Measurements from ENCODE around the gene C11orf98.

The C11orf98 gene

DNA sequence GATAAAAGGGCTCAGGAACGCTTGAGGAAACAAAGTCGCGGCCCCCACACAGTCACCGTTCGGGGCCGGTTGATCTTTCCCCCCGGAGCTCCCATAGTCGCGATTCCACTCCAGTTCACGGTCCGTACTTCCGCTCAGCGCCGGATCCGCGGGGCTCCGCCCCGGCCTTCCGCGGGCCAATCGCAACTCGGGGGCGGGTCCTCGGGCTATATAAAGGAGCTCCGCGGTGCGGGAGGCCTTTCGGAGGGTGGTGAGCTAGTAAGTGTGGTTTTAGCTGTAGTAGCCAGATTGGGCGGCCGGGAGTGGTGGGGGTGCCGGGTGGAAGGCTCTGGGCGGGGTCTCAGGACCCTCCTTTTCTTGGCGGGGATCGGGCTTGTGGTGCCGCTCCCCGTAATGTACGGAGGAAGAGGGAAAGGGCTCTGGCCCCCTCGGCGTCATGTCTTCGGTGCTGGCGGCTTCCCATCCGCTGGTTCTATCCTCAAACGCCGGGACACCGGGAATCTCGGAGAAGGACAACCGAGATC, at the start of gene C11orf98, which contains the start of gene CSKMT:
Gene C11orf98 (minus strand): TSS at position 136 of the 524 bp plus-strand sequence. CDS start 41 bp downstream, at position 95.
Gene CSKMT (plus strand): TSS at position 238 of the 524 bp plus-strand sequence. CDS start 568 bp downstream, outside the sequence.
- Histone ChIP-seq H3K4me3 (ENCODE audit: low read length) (peak within 1 kb of the TSS; percentile 92), H3K4me1 (ENCODE audit: insufficient read depth, low read length) (peaks cover 18% of the 10 kb centered on the region), H2AFZ (ENCODE audit: low read depth, low read length) (peak within 1 kb of the TSS; percentile 30), H3K27me3 (ENCODE audit: insufficient read depth, low read length) (no peaks in the 10 kb centered on the region), H3K36me3 (ENCODE audit: insufficient read depth, low read length) (peaks cover 29% of the 10 kb centered on the region), H3K9me3 (ENCODE audit: low read length) (no peaks in the 10 kb centered on the region)

DNA sequence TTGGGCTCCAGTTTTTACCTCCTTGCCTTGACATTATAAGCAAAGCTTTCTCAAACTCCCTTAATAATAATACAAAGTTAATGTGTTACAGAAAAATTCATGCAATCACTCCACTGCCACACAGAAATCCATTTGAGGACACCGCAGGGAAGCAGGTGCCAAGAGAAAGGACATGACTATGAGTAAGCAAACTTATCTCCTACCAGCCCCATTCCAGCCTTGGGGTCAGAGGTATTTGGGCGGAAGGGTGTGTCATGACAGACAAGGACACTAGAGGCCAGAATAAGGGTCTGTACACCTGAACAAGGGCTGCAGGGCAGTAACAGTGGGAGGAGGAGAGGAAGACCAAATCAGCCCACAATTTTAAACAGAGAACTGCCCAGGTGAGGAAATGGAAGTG, 48.3 kb upstream of the C11orf98 start:
- Histone ChIP-seq H2AFZ (ENCODE audit: low read depth, low read length) (no peak overlapping the region), H3K36me3 (ENCODE audit: insufficient read depth, low read length) (peaks cover 80% of the 10 kb centered on the region), H3K27me3 (ENCODE audit: insufficient read depth, low read length) (no peaks in the 10 kb centered on the region), H3K4me1 (ENCODE audit: insufficient read depth, low read length) (peaks cover 14% of the 10 kb centered on the region), H3K4me3 (ENCODE audit: low read length) (no peak overlapping the region), H3K9me3 (ENCODE audit: low read length) (no peaks in the 10 kb centered on the region)

DNA sequence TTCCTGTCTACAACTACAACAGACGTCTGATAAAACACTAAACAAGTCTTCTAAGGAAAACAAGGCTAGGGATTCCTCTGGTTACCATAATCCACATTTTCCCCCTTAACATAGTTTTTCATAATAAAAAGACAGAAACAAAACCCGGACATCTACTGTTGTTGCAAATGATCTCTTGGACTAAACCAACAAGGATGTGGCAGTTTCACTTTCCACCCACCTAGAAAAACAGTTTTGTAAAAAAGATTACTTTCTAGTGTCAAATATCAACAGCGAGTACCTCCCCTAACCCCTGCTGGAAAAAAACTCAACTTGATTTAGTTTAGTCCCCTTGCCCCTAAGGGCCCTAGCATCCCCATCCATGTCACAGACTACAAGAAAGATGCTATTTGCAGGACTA, 47.9 kb upstream of the C11orf98 start:
- H3K4me3 ChIP-seq (ENCODE audit: low read length): no peak overlapping the region
- H3K9me3 ChIP-seq (ENCODE audit: low read length): no peaks in the 10 kb centered on the region
- peaks cover 17% of the 10 kb centered on the region for H3K4me1 ChIP-seq (ENCODE audit: insufficient read depth, low read length)
- H3K36me3 ChIP-seq (ENCODE audit: insufficient read depth, low read length): peaks cover 76% of the 10 kb centered on the region
- H3K27me3 ChIP-seq (ENCODE audit: insufficient read depth, low read length): no peaks in the 10 kb centered on the region
- H2AFZ ChIP-seq (ENCODE audit: low read depth, low read length): no peak overlapping the region

DNA sequence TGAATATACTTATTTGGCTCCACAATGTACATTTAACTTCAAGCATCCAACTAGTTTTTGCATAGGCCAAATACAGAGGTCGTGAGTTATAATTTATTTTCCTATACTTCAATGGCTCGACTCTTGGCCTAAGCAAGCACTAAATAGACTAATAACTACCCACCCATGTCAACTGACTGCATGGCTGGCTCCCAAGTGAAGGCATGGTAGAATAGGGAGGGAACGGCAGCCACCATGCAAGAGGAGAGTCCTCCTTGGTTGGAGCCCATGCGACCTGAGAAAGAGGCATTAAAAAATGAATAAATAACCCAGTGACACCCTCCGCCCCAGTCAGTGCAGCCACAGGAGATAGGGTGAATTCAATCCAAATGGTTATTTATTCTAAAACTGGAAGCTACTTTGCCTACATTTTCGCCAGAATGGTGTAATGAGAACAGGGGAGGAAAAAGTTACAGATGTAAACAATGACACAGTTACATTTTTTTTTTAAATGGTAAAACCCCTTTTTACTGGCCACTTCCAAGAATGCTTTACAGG, 47.3 kb upstream of the C11orf98 start:
- Histone ChIP-seq H3K27me3 (ENCODE audit: insufficient read depth, low read length) (no peaks in the 10 kb centered on the region), H3K9me3 (ENCODE audit: low read length) (no peaks in the 10 kb centered on the region), H3K4me1 (ENCODE audit: insufficient read depth, low read length) (peaks cover 21% of the 10 kb centered on the region), H2AFZ (ENCODE audit: low read depth, low read length) (no peak overlapping the region), H3K36me3 (ENCODE audit: insufficient read depth, low read length) (peaks cover 71% of the 10 kb centered on the region), H3K4me3 (ENCODE audit: low read length) (no peak overlapping the region)

DNA sequence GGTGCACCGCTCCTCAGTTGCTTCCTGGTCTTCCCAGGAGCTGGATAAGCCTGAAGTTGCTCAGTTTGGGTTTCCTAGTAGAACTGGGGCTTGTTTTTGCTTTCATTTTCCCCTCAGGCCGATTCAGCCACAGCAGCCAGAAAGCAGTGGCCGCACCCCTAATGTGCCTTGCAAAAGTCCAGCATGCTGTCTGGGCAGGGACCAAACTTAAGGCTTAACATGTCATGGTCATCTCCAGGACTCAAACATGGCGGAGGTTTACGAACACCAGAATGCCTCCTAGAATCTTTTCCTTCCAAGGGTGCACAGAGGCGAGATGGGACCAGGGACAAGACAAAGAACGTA, 45.0 kb upstream of the C11orf98 start:
- Histone ChIP-seq H3K9me3 (ENCODE audit: low read length) (no peaks in the 10 kb centered on the region), H3K27me3 (ENCODE audit: insufficient read depth, low read length) (no peaks in the 10 kb centered on the region), H3K4me1 (ENCODE audit: insufficient read depth, low read length) (peaks cover 38% of the 10 kb centered on the region), H3K36me3 (ENCODE audit: insufficient read depth, low read length) (peaks cover 51% of the 10 kb centered on the region), H3K4me3 (ENCODE audit: low read length) (peak overlapping the region; percentile 25), H2AFZ (ENCODE audit: low read depth, low read length) (peak overlapping the region; percentile 22)

DNA sequence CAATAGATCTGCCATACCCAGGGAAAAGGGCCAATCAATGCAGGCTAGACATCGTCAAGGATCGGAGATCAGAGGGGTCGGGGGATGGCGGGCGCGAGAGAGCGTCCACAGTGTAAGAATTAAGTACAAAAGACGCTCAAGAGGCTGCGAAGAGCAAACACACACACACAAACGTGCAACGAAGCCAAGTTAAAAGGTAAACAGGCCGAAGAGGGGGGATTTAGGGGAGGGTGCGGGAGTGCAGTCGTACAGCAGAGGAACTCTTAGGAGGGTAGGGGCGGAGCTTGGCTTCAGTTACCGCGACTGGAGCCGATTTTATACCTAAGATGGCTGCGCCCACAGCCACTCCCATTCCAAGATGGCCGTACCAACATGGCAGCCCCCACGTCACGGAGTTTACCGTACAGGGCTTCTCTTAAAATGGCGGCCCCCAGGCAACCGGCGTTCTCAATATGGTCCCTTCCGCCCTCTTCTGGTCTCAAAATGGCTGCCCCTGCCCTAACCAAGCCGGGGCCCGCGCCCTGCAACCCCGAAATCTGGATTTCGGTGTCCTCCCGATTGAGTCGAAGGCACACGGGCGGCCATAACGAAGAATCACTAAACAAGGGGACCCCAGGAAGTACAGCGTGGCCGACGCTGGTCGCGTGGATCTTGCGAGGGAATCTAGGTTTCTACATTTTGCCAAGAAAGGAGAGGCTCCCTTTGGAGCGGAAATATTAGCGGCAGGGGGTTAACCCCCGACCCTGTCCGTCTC, 44.4 kb upstream of the C11orf98 start:
- Histone ChIP-seq H3K36me3 (ENCODE audit: insufficient read depth, low read length) (peaks cover 51% of the 10 kb centered on the region), H3K4me1 (ENCODE audit: insufficient read depth, low read length) (peaks cover 38% of the 10 kb centered on the region)

DNA sequence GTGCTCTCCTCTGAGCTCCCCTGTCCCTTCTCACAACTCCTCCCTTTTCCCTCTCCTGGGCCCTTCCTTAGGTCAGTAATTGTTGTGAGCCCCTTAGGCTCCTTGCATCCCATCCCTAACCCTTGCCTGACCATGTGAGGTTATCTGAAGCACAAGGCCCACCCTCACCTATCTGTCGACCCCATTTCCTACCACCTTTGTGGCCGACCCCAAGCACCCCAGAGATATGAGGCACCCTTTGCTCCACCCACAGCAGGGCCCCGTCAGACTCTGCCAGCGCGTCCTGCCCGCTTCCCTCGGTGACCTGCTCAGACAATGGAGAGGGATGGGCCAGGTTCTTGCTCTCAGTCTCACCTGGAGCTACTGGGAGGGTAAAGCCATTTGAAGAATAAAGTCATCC, 43.8 kb upstream of the C11orf98 start:
- Histone ChIP-seq H3K4me3 (ENCODE audit: low read length) (peak overlapping the region; percentile 31), H3K36me3 (ENCODE audit: insufficient read depth, low read length) (peaks cover 45% of the 10 kb centered on the region), H2AFZ (ENCODE audit: low read depth, low read length) (no peak overlapping the region), H3K9me3 (ENCODE audit: low read length) (no peaks in the 10 kb centered on the region), H3K27me3 (ENCODE audit: insufficient read depth, low read length) (no peaks in the 10 kb centered on the region), H3K4me1 (ENCODE audit: insufficient read depth, low read length) (peaks cover 38% of the 10 kb centered on the region)

More for the DNA sequence above, 44.4 kb upstream of the C11orf98 start:
- Histone ChIP-seq H3K9me3 (ENCODE audit: low read length) (no peaks in the 10 kb centered on the region), H2AFZ (ENCODE audit: low read depth, low read length) (peak overlapping the region; percentile 22), H3K27me3 (ENCODE audit: insufficient read depth, low read length) (no peaks in the 10 kb centered on the region), H3K4me3 (ENCODE audit: low read length) (peak overlapping the region; percentile 31)

DNA sequence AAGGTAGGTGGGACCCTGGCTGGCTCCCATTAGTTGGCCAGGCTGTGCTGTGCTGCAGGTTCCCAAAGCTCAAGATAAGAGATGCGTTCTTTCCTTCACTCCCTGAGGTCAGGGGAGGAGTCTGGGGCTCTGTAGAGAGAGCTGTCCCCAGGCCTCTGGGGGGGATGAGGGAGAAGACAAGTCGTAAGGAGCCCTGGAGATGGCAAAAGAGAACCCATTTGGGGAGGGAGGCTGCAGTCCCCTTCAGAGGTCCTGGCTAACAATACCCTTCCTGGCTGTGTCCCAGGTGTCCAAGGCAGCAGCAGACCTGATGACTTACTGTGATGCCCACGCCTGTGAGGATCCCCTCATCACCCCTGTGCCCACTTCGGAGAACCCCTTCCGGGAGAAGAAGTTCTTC, 43.4 kb upstream of the C11orf98 start:
- Histone ChIP-seq H3K9me3 (ENCODE audit: low read length) (no peaks in the 10 kb centered on the region), H3K27me3 (ENCODE audit: insufficient read depth, low read length) (no peaks in the 10 kb centered on the region), H3K4me3 (ENCODE audit: low read length) (no peak overlapping the region), H3K36me3 (ENCODE audit: insufficient read depth, low read length) (peaks cover 41% of the 10 kb centered on the region), H2AFZ (ENCODE audit: low read depth, low read length) (no peak overlapping the region), H3K4me1 (ENCODE audit: insufficient read depth, low read length) (peaks cover 38% of the 10 kb centered on the region)

- H3K36me3 ChIP-seq (ENCODE audit: insufficient read depth, low read length): peaks cover 35% of the 10 kb centered on the region
- peaks cover 38% of the 10 kb centered on the region for H3K4me1 ChIP-seq (ENCODE audit: insufficient read depth, low read length)
- peak within 1 kb of the TSS; percentile 74 for H3K4me3 ChIP-seq (ENCODE audit: low read length)
- no peak within 1 kb of the TSS for H2AFZ ChIP-seq (ENCODE audit: low read depth, low read length)
- H3K27me3 ChIP-seq (ENCODE audit: insufficient read depth, low read length): no peaks in the 10 kb centered on the region
- no peaks in the 10 kb centered on the region for H3K9me3 ChIP-seq (ENCODE audit: low read length)
Observed at GRCh38 chr11:62707277-62707861, 42.4 kb upstream of the C11orf98 start, which contains the start of the genes BSCL2 and GNG3. TSS of gene BSCL2 (minus strand) at chr11:62707424. CDS start at chr11:62707195, 229 bp downstream. TSS of gene GNG3 (plus strand) at chr11:62707676. CDS start at chr11:62708296, 620 bp downstream.

DNA sequence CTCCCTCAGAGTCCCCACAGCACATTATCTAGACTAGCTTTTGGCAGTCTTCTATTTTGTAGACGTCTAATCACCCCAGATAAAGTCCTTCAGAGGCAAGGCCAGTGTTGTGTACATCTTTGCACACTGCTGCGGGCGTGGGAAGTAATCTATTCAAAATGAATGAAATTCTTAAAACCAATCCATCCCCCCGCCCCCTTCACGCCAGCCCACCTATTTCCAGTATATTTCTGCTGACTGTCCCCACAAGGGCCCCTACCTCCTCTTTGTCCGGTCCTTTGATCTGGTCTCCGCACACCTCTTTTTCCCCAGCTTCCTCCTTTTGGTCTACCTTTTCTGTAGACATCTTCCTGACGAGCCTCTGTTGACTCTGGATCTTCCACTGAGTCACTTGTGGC, 41.8 kb upstream of the C11orf98 start:
- H3K4me1 ChIP-seq (ENCODE audit: insufficient read depth, low read length): peaks cover 38% of the 10 kb centered on the region
- H3K36me3 ChIP-seq (ENCODE audit: insufficient read depth, low read length): peaks cover 35% of the 10 kb centered on the region
- H3K27me3 ChIP-seq (ENCODE audit: insufficient read depth, low read length): no peaks in the 10 kb centered on the region
- no peak overlapping the region for H2AFZ ChIP-seq (ENCODE audit: low read depth, low read length)
- H3K4me3 ChIP-seq (ENCODE audit: low read length): peak overlapping the region; percentile 74
- no peaks in the 10 kb centered on the region for H3K9me3 ChIP-seq (ENCODE audit: low read length)

DNA sequence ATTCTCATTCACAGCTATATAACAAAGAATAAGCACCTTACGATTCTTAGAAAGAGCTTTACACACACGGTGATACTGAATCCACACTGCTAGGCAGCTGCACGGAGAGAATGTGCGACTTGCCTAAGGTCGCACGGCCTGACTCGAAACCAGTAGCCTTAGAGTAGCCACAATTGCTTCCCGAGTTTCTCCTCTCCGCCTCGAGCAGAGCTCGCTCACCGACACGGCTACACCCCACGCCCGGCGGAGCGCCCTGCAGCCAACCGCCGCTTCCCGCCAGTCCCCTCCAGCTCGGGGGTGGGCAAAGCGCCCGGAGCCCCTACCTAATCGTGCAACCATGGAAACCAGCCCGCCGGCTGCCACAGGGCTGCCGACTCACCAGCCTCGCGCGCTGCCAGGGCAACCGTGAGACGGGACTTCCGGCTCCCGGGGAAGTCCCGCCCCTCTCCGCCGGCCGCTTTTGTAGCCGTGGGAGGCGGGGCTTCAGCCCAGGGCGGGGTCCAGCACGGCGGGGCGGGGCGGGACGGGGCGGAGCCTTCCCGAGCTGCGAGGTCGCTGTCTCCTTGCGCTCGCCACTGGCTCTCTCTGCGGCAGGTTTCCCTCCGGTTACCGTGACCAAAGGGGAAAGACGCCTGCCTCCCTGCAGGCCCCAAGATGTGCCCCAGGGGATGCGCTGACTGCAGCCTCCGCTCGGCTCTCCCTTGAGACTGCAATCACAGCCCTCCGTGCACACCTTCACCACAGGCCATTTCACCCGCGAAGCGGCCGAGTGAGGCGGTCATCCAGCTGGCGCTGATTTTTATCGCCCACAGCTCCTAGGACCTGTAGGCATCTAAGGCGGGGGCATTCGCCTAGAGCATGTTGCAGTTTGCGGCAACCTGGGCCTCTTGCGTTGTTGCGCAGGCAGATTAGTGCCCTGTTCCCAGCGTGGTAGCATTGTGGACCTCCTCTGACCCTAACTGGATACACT, 41.2 kb upstream of the C11orf98 start:
- H3K9me3 ChIP-seq (ENCODE audit: low read length): no peaks in the 10 kb centered on the region
- H3K36me3 ChIP-seq (ENCODE audit: insufficient read depth, low read length): peaks cover 36% of the 10 kb centered on the region
- peak overlapping the region; percentile 74 for H3K4me3 ChIP-seq (ENCODE audit: low read length)
- H2AFZ ChIP-seq (ENCODE audit: low read depth, low read length): no peak overlapping the region
- no peaks in the 10 kb centered on the region for H3K27me3 ChIP-seq (ENCODE audit: insufficient read depth, low read length)
- peaks cover 38% of the 10 kb centered on the region for H3K4me1 ChIP-seq (ENCODE audit: insufficient read depth, low read length)

DNA sequence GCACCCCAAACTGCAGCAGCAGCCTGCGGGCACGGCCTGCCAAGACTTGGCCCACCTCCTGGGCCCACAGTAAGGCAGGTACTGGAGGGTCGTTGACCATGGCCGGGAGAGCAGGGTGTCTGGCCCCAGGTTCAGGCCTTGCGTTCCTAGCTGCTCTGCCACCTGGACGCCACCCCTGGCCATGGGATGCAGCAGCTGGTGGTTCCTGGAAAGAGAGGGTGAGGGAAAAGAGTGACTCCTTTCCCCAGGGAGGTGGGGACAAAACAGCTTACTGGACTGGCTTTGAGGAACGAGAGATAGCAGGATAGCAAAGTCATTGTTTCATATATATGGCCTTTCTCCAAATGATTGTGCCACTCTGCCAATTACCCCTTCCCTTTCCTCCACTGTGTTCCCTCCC, 40.4 kb upstream of the C11orf98 start:
- Histone ChIP-seq H3K4me3 (ENCODE audit: low read length) (peak overlapping the region; percentile 74), H3K27me3 (ENCODE audit: insufficient read depth, low read length) (no peaks in the 10 kb centered on the region), H3K4me1 (ENCODE audit: insufficient read depth, low read length) (peaks cover 38% of the 10 kb centered on the region), H3K9me3 (ENCODE audit: low read length) (no peaks in the 10 kb centered on the region), H2AFZ (ENCODE audit: low read depth, low read length) (no peak overlapping the region), H3K36me3 (ENCODE audit: insufficient read depth, low read length) (peaks cover 37% of the 10 kb centered on the region)
